ENCODE measurements around the gene PPP4R3A.
A peak's percentile ranks its signal among the peaks of the same experiment; 100 is the strongest.

PPP4R3A gene

GRCh38 chr14:91419044-91419397 lies 91.1 kb downstream of the PPP4R3A start:
- Histone ChIP-seq H3K36me3 (ENCODE audit: control insufficient read depth in 1 of 2, insufficient read depth in 2 of 2, low read length in 2 of 2) (no peaks in the 10 kb centered on the region), H3K9ac (ENCODE audit: low read length) (no peak overlapping the region), H2AK5ac (ENCODE audit: low read length) (no peak overlapping the region), H3K18ac (ENCODE audit: low read length) (no peak overlapping the region), H3K4me3 (ENCODE audit: low read depth, low read length) (no peak overlapping the region), H4K12ac (ENCODE audit: low read depth, low read length) (no peak overlapping the region), H2BK12ac (ENCODE audit: low read length) (no peak overlapping the region), H3K4ac (ENCODE audit: low read depth, low read length) (no peak overlapping the region), H3K9me3 (ENCODE audit: insufficient read depth, low read depth, low read length) (no peaks in the 10 kb centered on the region), H4K8ac (ENCODE audit: low read depth, low read length) (no peak overlapping the region), H2AFZ (ENCODE audit: insufficient read depth, low read length, poor library complexity) (no peak overlapping the region), H3K23ac (ENCODE audit: low read length) (no peak overlapping the region), H2BK120ac (ENCODE audit: insufficient read depth, low read length, poor library complexity) (no peak overlapping the region), H2BK5ac (ENCODE audit: low read depth, low read length, poor library complexity) (no peak overlapping the region), H3K79me2 (ENCODE audit: control insufficient read depth, insufficient read depth, low read length, poor library complexity) (no peaks in the 10 kb centered on the region), H4K91ac (ENCODE audit: low read depth, low read length) (no peak overlapping the region), H3K79me1 (ENCODE audit: low read length) (peaks cover 3% of the 10 kb centered on the region), H3K4me2 (ENCODE audit: low read length) (no peak overlapping the region), H3K4me1 (ENCODE audit: control insufficient read depth in 1 of 2, insufficient read depth in 2 of 2, low read length in 2 of 2) (peaks cover 22 to 35% of the 10 kb centered on the region in 2 experiments), H3K14ac (ENCODE audit: low read length) (no peak overlapping the region), H3K27me3 (ENCODE audit: insufficient read depth, low read length) (no peaks in the 10 kb centered on the region), H3K27ac (ENCODE audit: low read depth, low read length) (no peak overlapping the region)
- no peak for DNase-seq
- no CpG with 5 or more reads among the region's 12 CpGs for WGBS (ENCODE audit: extremely low coverage, insufficient coverage, insufficient read length)

DNA sequence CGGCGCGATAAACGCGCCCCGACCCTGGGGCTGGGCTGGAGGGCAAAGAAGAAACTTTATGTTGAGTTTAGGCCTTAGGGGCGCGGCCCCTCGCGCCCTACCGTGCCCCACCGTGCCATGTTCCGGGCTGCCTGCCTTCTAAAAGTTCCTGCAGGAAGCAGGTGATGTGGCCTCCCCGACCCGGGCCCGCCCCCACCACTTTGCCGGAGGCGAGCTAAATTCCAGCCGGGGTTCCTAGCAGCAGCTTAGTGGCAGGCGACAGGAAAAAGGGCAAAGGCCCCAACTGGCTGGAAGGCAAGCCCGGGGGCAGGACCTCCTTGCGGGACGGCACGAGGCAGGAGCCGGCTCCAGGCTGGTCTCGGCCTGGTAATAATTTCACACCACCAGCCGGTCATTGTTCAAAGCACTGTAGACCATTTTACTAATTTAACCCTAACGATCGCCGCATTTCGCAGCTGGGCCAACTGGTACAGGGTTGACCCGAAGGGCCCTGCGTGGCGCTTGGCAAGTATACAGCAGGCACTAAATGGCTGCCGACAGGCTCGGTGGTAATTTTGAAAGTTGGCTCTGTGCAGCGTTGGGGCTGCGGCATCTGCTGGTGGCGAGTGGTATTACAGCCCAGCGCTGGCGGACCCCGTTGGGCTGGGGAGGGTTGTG lies 91.6 kb downstream of the PPP4R3A start:
- Histone ChIP-seq H3K79me1 (ENCODE audit: low read length) (peaks cover 3% of the 10 kb centered on the region), H3K23ac (ENCODE audit: low read length) (no peak overlapping the region), H2AFZ (ENCODE audit: insufficient read depth, low read length, poor library complexity) (peak overlapping the region; percentile 71), H4K12ac (ENCODE audit: low read depth, low read length) (peak overlapping the region; percentile 51), H2AK5ac (ENCODE audit: low read length) (no peak overlapping the region), H3K18ac (ENCODE audit: low read length) (peak overlapping the region; percentile 14), H3K9ac (ENCODE audit: low read length) (no peak overlapping the region), H3K14ac (ENCODE audit: low read length) (no peak overlapping the region), H3K27me3 (ENCODE audit: insufficient read depth, low read length) (no peaks in the 10 kb centered on the region), H4K91ac (ENCODE audit: low read depth, low read length) (peak overlapping the region; percentile 43), H3K4me2 (ENCODE audit: low read length) (peak overlapping the region; percentile 99), H2BK120ac (ENCODE audit: insufficient read depth, low read length, poor library complexity) (peak overlapping the region; percentile 37), H3K27ac (ENCODE audit: low read depth, low read length) (no peak overlapping the region), H3K9me3 (ENCODE audit: insufficient read depth, low read depth, low read length) (no peaks in the 10 kb centered on the region), H2BK12ac (ENCODE audit: low read length) (no peak overlapping the region), H4K8ac (ENCODE audit: low read depth, low read length) (peak overlapping the region; percentile 13), H3K4ac (ENCODE audit: low read depth, low read length) (no peak overlapping the region), H3K4me3 (ENCODE audit: low read depth, low read length) (peak overlapping the region; percentile 70), H3K79me2 (ENCODE audit: control insufficient read depth, insufficient read depth, low read length, poor library complexity) (no peaks in the 10 kb centered on the region), H3K36me3 (ENCODE audit: control insufficient read depth in 1 of 2, insufficient read depth in 2 of 2, low read length in 2 of 2) (no peaks in the 10 kb centered on the region), H2BK5ac (ENCODE audit: low read depth, low read length, poor library complexity) (no peak overlapping the region), H3K4me1 (ENCODE audit: control insufficient read depth in 1 of 2, insufficient read depth in 2 of 2, low read length in 2 of 2) (peaks cover 26 to 39% of the 10 kb centered on the region in 2 experiments)
- WGBS (ENCODE audit: extremely low coverage, insufficient coverage, insufficient read length), result no CpG with 5 or more reads among the region's 42 CpGs
- peak; percentile 89 to 95 for DNase-seq

DNA sequence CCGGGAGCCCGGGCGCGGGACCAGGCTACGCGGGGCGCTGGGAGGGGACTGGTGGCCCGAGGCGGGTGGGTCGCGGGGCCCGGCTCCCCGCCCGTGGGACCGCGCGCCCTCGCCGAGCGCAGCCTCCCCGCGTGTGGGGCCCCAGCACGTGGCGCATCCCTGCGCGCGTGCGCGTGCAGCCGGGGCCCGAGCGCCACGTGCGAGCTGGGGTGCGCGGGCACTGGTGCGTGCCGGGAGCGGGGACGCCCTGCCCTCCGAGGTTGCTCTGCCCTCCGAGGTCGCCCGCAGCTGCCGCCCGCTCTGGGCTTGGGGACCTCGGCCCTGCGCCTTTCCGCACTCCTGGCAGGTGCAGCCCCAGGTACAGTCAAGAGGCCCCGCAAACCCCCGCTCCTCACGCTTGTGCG lies 92.1 kb downstream of the PPP4R3A start:
- Histone ChIP-seq H4K8ac (ENCODE audit: low read depth, low read length) (peak overlapping the region; percentile 13), H3K9ac (ENCODE audit: low read length) (no peak overlapping the region), H3K4me3 (ENCODE audit: low read depth, low read length) (peak overlapping the region; percentile 70), H3K79me1 (ENCODE audit: low read length) (peaks cover 3% of the 10 kb centered on the region), H4K91ac (ENCODE audit: low read depth, low read length) (peak overlapping the region; percentile 43), H3K4ac (ENCODE audit: low read depth, low read length) (no peak overlapping the region), H3K79me2 (ENCODE audit: control insufficient read depth, insufficient read depth, low read length, poor library complexity) (no peaks in the 10 kb centered on the region), H3K18ac (ENCODE audit: low read length) (peak overlapping the region; percentile 14), H3K4me1 (ENCODE audit: control insufficient read depth in 1 of 2, insufficient read depth in 2 of 2, low read length in 2 of 2) (peaks cover 26 to 39% of the 10 kb centered on the region in 2 experiments), H4K12ac (ENCODE audit: low read depth, low read length) (peak overlapping the region; percentile 51), H3K27me3 (ENCODE audit: insufficient read depth, low read length) (no peaks in the 10 kb centered on the region), H3K14ac (ENCODE audit: low read length) (no peak overlapping the region), H2BK120ac (ENCODE audit: insufficient read depth, low read length, poor library complexity) (peak overlapping the region; percentile 37), H3K4me2 (ENCODE audit: low read length) (peak overlapping the region; percentile 99), H2BK5ac (ENCODE audit: low read depth, low read length, poor library complexity) (no peak overlapping the region), H2AFZ (ENCODE audit: insufficient read depth, low read length, poor library complexity) (peak overlapping the region; percentile 71), H3K36me3 (ENCODE audit: control insufficient read depth in 1 of 2, insufficient read depth in 2 of 2, low read length in 2 of 2) (no peaks in the 10 kb centered on the region), H3K9me3 (ENCODE audit: insufficient read depth, low read depth, low read length) (no peaks in the 10 kb centered on the region), H3K23ac (ENCODE audit: low read length) (no peak overlapping the region), H3K27ac (ENCODE audit: low read depth, low read length) (no peak overlapping the region), H2BK12ac (ENCODE audit: low read length) (no peak overlapping the region), H2AK5ac (ENCODE audit: low read length) (no peak overlapping the region)
- DNase-seq, result peak in 1 of 2 donors; percentile 38
- WGBS (ENCODE audit: extremely low coverage, insufficient coverage, insufficient read length), result no CpG with 5 or more reads among the region's 53 CpGs

DNA sequence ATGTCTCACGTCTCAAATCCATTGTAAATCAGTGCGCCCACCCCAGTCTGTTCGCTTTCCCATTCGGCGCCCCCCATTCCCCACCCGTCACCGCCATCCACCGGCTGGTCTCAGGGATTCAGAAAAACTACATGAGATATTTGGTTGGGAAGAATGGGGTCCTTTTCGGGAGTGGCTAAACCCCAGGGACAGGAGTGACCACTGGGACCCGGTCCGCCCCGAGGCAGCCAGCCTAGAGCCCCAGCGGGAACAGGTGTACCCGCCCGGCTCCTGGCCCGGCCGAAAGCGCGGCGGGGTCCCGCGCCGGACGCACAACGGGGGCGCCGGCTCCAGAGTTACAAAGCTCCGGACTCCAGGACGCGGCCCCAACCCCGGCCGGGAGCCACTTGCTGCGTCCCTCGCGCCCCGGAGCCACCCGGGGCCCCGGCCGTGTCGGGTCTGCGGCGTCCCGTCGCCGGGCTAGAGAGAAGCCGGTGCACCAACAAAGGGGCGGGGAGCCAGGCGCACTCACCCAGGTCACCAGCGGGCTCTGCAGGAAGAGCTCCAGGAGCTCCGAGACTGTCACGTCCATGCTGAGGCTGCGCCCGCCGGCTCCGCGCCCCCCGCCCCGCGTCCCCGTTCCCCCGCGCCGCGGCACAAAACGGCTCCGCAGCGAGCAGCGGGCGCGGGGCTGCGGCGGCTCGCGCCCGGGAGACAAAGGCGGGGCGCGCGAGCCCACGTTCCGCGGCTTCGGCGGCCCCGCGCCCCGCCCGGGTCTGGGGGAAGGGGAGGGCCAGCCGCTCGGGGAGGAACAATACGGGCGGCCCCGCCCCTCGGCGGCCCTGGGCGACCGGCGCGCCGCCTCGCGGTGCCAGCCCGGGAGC lies 92.8 kb downstream of the PPP4R3A start, which contains the start of gene CCDC88C:
CCDC88C (minus strand) TSS at position 701 of the 863 bp plus-strand sequence; CDS start at position 571, 130 bp downstream.
- WGBS (ENCODE audit: extremely low coverage, insufficient coverage, insufficient read length), result no CpG with 5 or more reads among the region's 103 CpGs
- H3K4ac ChIP-seq (ENCODE audit: low read depth, low read length), result peak within 1 kb of the TSS; percentile 72
- no peak within 1 kb of the TSS for H3K27ac ChIP-seq (ENCODE audit: low read depth, low read length)
- peak within 1 kb of the TSS; percentile 43 for H4K91ac ChIP-seq (ENCODE audit: low read depth, low read length)
- no peaks in the 10 kb centered on the region for H3K36me3 ChIP-seq (ENCODE audit: control insufficient read depth in 1 of 2, insufficient read depth in 2 of 2, low read length in 2 of 2)
- H3K9me3 ChIP-seq (ENCODE audit: insufficient read depth, low read depth, low read length), result no peaks in the 10 kb centered on the region
- H3K27me3 ChIP-seq (ENCODE audit: insufficient read depth, low read length), result no peaks in the 10 kb centered on the region
- peak within 1 kb of the TSS; percentile 70 for H3K4me3 ChIP-seq (ENCODE audit: low read depth, low read length)
- peak within 1 kb of the TSS; percentile 13 for H4K8ac ChIP-seq (ENCODE audit: low read depth, low read length)
- H2AFZ ChIP-seq (ENCODE audit: insufficient read depth, low read length, poor library complexity), result peak within 1 kb of the TSS; percentile 71
- H2AK5ac ChIP-seq (ENCODE audit: low read length), result no peak within 1 kb of the TSS
- H3K4me1 ChIP-seq (ENCODE audit: control insufficient read depth in 1 of 2, insufficient read depth in 2 of 2, low read length in 2 of 2), result peaks cover 26 to 39% of the 10 kb centered on the region in 2 experiments
- H2BK12ac ChIP-seq (ENCODE audit: low read length), result no peak within 1 kb of the TSS
- no peak within 1 kb of the TSS for H2BK5ac ChIP-seq (ENCODE audit: low read depth, low read length, poor library complexity)
- peak within 1 kb of the TSS; percentile 37 for H2BK120ac ChIP-seq (ENCODE audit: insufficient read depth, low read length, poor library complexity)
- no peak within 1 kb of the TSS for H3K14ac ChIP-seq (ENCODE audit: low read length)
- H3K9ac ChIP-seq (ENCODE audit: low read length), result peak within 1 kb of the TSS; percentile 58
- no peaks in the 10 kb centered on the region for H3K79me2 ChIP-seq (ENCODE audit: control insufficient read depth, insufficient read depth, low read length, poor library complexity)
- no peak within 1 kb of the TSS for H3K23ac ChIP-seq (ENCODE audit: low read length)
- peak within 1 kb of the TSS; percentile 51 for H4K12ac ChIP-seq (ENCODE audit: low read depth, low read length)
- DNase-seq, result peak; percentile 35 to 56
- H3K4me2 ChIP-seq (ENCODE audit: low read length), result peak within 1 kb of the TSS; percentile 99
- H3K18ac ChIP-seq (ENCODE audit: low read length), result peak within 1 kb of the TSS; percentile 42
- H3K79me1 ChIP-seq (ENCODE audit: low read length), result peaks cover 3% of the 10 kb centered on the region
